Osteocyte (in vitro differentiated cells): ENCODE results near the gene ARHGEF11. TPM values are rescaled to one million over a fixed set of nuclear protein-coding genes. Genes with fewer than 3 reads are reported as not detected.

ENCODE experiments used
- DNase-seq: peaks from one replicate; pipeline ENCODE4 v3.0.0; 2021; ENCODE audit warnings: mixed read lengths; ENCODE audit not compliant: unreplicated experiment; ENCODE audit errors: extremely low spot score
- H3K27ac Mint-ChIP-seq: one replicate; pipeline ENCODE4 v1.8.0; 2021; ENCODE audit warnings: mild to moderate bottlenecking, mixed read lengths; ENCODE audit not compliant: unreplicated experiment
- H3K27me3 Mint-ChIP-seq: one replicate; pipeline ENCODE4 v1.8.0; 2021; ENCODE audit warnings: mixed read lengths; ENCODE audit not compliant: unreplicated experiment
- H3K36me3 Mint-ChIP-seq: one replicate; pipeline ENCODE4 v1.8.0; 2021; ENCODE audit warnings: mixed read lengths; ENCODE audit not compliant: unreplicated experiment
- H3K4me1 Mint-ChIP-seq: one replicate; pipeline ENCODE4 v1.8.0; 2021; ENCODE audit warnings: mixed read lengths; ENCODE audit not compliant: unreplicated experiment
- H3K4me3 Mint-ChIP-seq: one replicate; pipeline ENCODE4 v1.8.0; 2021; ENCODE audit warnings: mild to moderate bottlenecking, moderate library complexity, mixed read lengths; ENCODE audit not compliant: unreplicated experiment
- H3K9me3 Mint-ChIP-seq: one replicate; pipeline ENCODE4 v1.8.0; 2021; ENCODE audit warnings: mixed read lengths; ENCODE audit not compliant: unreplicated experiment
- CTCF ChIP-seq: fragments of 200-600 bp; sonication (generic); IDR thresholded peaks from 2 replicates; pipeline ENCODE4 v1.5.0; 2021; ENCODE audit warnings: antibody characterized with exemption, mild to moderate bottlenecking, moderate library complexity
- total RNA-seq: library from RNA; stranded (reverse); gene quantifications from 2 replicates; pipeline ENCODE4 v1.2.1, GENCODE V29; 2021

ARHGEF11 gene
- total RNA-seq, 1 donor from 2014 or later, result 42.2 TPM

- Mint-ChIP-seq H3K27me3 (no peaks in the 10 kb centered on the region), H3K4me1 (peaks cover 89% of the 10 kb centered on the region), H3K4me3 (peak overlapping the region; percentile 52), H3K27ac (peak overlapping the region; percentile 98), H3K9me3 (no peaks in the 10 kb centered on the region), H3K36me3 (no peaks in the 10 kb centered on the region)
- DNase-seq, result no peak
- TF ChIP-seq CTCF, result no peak
Measured at GRCh38 chr1:156897078-156897825, 148.3 kb downstream of the ARHGEF11 start.

- H3K27me3 Mint-ChIP-seq, result no peaks in the 10 kb centered on the region
- DNase-seq, result no peak
- H3K4me1 Mint-ChIP-seq, result peaks cover 82% of the 10 kb centered on the region
Measured at GRCh38 chr1:156896490-156897033, 149.0 kb downstream of the ARHGEF11 start.

GRCh38 chr1:156895927-156896326 lies 149.6 kb downstream of the ARHGEF11 start:
- TF ChIP-seq CTCF, result no peak
- H3K27ac Mint-ChIP-seq, result peak overlapping the region; percentile 98
- peaks cover 76% of the 10 kb centered on the region for H3K4me1 Mint-ChIP-seq
- H3K27me3 Mint-ChIP-seq, result no peaks in the 10 kb centered on the region
- H3K4me3 Mint-ChIP-seq, result peak overlapping the region; percentile 61
- H3K9me3 Mint-ChIP-seq, result no peaks in the 10 kb centered on the region
- no peaks in the 10 kb centered on the region for H3K36me3 Mint-ChIP-seq
- DNase-seq, result no peak

More at GRCh38 chr1:156896490-156897033, 149.0 kb downstream of the ARHGEF11 start:
- no peaks in the 10 kb centered on the region for H3K36me3 Mint-ChIP-seq
- H3K4me3 Mint-ChIP-seq, result peak overlapping the region; percentile 52
- no peaks in the 10 kb centered on the region for H3K9me3 Mint-ChIP-seq
- no peak for TF ChIP-seq CTCF
- peak overlapping the region; percentile 98 for H3K27ac Mint-ChIP-seq

GRCh38 chr1:156895455-156895812 lies 150.1 kb downstream of the ARHGEF11 start:
- H3K4me3 Mint-ChIP-seq, result peak overlapping the region; percentile 61
- no peak for DNase-seq
- TF ChIP-seq CTCF, result no peak
- H3K9me3 Mint-ChIP-seq, result no peaks in the 10 kb centered on the region
- H3K4me1 Mint-ChIP-seq, result peaks cover 71% of the 10 kb centered on the region
- peak overlapping the region; percentile 98 for H3K27ac Mint-ChIP-seq
- no peaks in the 10 kb centered on the region for H3K36me3 Mint-ChIP-seq
- no peaks in the 10 kb centered on the region for H3K27me3 Mint-ChIP-seq

GRCh38 chr1:156894711-156895454 lies 150.7 kb downstream of the ARHGEF11 start:
- H3K27ac Mint-ChIP-seq, result peak overlapping the region; percentile 98
- no peaks in the 10 kb centered on the region for H3K9me3 Mint-ChIP-seq
- H3K27me3 Mint-ChIP-seq, result no peaks in the 10 kb centered on the region
- no peak for TF ChIP-seq CTCF
- no peaks in the 10 kb centered on the region for H3K36me3 Mint-ChIP-seq
- H3K4me3 Mint-ChIP-seq, result peak overlapping the region; percentile 73
- no peak for DNase-seq
- peaks cover 66% of the 10 kb centered on the region for H3K4me1 Mint-ChIP-seq
